ENCODE data around the gene MTM1.

Gene MTM1

GRCh38 chrX:150663073-150663472 is 94.7 kb downstream of the MTM1 start:
- H3K4me3 ChIP-seq (ENCODE audit: low read depth, low read length): no peak overlapping the region
- H3K4me1 ChIP-seq: no peaks in the 10 kb centered on the region
- H3K9me3 ChIP-seq: no peaks in the 10 kb centered on the region
- no peak for DNase-seq
- no peaks in the 10 kb centered on the region for H3K27me3 ChIP-seq
- H3K36me3 ChIP-seq: no peaks in the 10 kb centered on the region
- TF ChIP-seq, protein P1, sequence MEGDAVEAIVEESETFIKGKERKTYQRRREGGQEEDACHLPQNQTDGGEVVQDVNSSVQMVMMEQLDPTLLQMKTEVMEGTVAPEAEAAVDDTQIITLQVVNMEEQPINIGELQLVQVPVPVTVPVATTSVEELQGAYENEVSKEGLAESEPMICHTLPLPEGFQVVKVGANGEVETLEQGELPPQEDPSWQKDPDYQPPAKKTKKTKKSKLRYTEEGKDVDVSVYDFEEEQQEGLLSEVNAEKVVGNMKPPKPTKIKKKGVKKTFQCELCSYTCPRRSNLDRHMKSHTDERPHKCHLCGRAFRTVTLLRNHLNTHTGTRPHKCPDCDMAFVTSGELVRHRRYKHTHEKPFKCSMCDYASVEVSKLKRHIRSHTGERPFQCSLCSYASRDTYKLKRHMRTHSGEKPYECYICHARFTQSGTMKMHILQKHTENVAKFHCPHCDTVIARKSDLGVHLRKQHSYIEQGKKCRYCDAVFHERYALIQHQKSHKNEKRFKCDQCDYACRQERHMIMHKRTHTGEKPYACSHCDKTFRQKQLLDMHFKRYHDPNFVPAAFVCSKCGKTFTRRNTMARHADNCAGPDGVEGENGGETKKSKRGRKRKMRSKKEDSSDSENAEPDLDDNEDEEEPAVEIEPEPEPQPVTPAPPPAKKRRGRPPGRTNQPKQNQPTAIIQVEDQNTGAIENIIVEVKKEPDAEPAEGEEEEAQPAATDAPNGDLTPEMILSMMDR (IDR thresholded peaks at IDR 0.05; ENCODE audit: low read depth, low read length): no peak

DNA sequence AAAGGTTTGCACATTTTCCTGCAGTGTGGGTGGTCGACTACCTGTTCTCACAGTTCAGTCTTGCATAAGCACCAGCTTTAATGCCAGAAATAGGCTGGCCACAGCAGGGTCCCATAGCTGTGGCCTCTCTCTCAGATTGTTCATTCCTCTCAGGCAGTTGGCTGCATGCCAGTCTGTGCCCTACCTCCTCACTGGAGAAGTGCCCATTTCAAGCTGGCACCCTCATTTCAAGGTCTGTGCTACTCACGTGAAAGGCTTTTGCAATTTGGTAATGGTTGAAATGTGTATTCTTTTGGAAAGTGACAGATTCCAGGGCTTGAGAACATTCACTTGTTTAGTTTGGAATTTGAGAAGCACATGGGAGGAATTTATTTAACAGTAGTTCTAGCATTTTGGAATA is 95.9 kb downstream of the MTM1 start:
- no peaks in the 10 kb centered on the region for H3K9me3 ChIP-seq
- no peak for DNase-seq
- no peaks in the 10 kb centered on the region for H3K36me3 ChIP-seq
- no peaks in the 10 kb centered on the region for H3K4me1 ChIP-seq
- TF ChIP-seq, protein P1 (IDR thresholded peaks at IDR 0.05; ENCODE audit: low read depth, low read length): no peak
- no peaks in the 10 kb centered on the region for H3K27me3 ChIP-seq
- no peak overlapping the region for H3K4me3 ChIP-seq (ENCODE audit: low read depth, low read length)

- TF ChIP-seq, protein P1 (IDR thresholded peaks at IDR 0.05; ENCODE audit: low read depth, low read length): no peak
- Histone ChIP-seq H3K4me3 (ENCODE audit: low read depth, low read length) (no peak overlapping the region), H3K36me3 (no peaks in the 10 kb centered on the region), H3K4me1 (no peaks in the 10 kb centered on the region), H3K9me3 (no peaks in the 10 kb centered on the region), H3K27me3 (no peaks in the 10 kb centered on the region)
- no peak for DNase-seq
Observed at GRCh38 chrX:150676221-150676620, 107.8 kb downstream of the MTM1 start.

DNA sequence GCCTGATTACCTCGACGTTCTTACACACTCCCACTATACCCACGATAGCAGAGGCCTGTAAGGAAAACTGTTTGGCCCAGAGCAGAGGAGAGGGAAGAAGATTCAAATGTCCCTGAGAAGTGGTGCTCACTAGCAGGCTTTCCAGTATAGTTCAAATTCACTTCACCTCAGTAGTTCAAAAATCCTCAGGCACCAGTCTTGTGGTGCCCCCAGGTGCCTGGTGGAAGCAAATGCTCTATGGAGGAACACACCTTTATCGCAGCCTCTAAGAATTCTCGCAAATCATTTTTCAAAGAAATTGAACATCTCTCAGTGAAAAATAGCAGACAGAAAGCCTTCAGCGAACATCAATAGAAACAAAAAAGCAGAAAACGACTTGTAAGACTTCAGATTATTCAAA is 112.6 kb downstream of the MTM1 start:
- H3K9me3 ChIP-seq: no peaks in the 10 kb centered on the region
- H3K36me3 ChIP-seq: no peaks in the 10 kb centered on the region
- TF ChIP-seq, protein P1 (IDR thresholded peaks at IDR 0.05; ENCODE audit: low read depth, low read length): peak; percentile 27
- no peaks in the 10 kb centered on the region for H3K27me3 ChIP-seq
- no peak overlapping the region for H3K4me3 ChIP-seq (ENCODE audit: low read depth, low read length)
- DNase-seq: no peak
- H3K4me1 ChIP-seq: no peaks in the 10 kb centered on the region

DNA sequence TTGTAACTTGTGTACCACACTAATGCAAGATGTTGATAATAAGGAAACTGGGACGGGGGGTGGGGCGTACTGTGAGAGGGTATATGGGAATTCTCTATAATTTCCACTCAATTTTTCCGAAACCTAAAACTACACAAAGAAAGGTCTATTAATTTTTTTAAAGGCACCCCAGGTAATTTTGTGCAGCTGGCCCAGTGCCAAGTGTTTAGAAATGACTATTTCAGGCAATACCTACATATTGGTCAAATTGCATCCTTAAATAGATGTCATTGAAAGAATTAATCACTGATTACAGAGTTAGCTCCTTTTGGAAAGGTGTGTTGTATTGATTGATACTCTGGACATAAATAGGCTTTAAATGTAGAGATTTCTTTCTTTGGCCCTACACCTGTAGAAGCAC is 114.7 kb downstream of the MTM1 start:
- Histone ChIP-seq H3K4me3 (ENCODE audit: low read depth, low read length) (no peak overlapping the region), H3K36me3 (no peaks in the 10 kb centered on the region), H3K27me3 (no peaks in the 10 kb centered on the region), H3K4me1 (no peaks in the 10 kb centered on the region), H3K9me3 (no peaks in the 10 kb centered on the region)
- TF ChIP-seq, protein P1 (IDR thresholded peaks at IDR 0.05; ENCODE audit: low read depth, low read length): no peak
- DNase-seq: no peak

- Histone ChIP-seq H3K4me3 (ENCODE audit: low read depth, low read length) (no peak overlapping the region), H3K4me1 (no peaks in the 10 kb centered on the region), H3K36me3 (no peaks in the 10 kb centered on the region), H3K9me3 (no peaks in the 10 kb centered on the region), H3K27me3 (no peaks in the 10 kb centered on the region)
- DNase-seq: no peak
- TF ChIP-seq, protein P1 (IDR thresholded peaks at IDR 0.05; ENCODE audit: low read depth, low read length): peak; percentile 62
Observed at GRCh38 chrX:150683536-150684146, 115.2 kb downstream of the MTM1 start.
